Measurements from ENCODE around the gene TNFSF18. TPM values are rescaled to one million over a fixed set of nuclear protein-coding genes. Genes with fewer than 3 reads are reported as not detected.

TNFSF18 gene
- total RNA-seq, 2 donors from 2014 or later: not detected

GRCh38 chr1:173016419-173016818, 34.3 kb downstream of the TNFSF18 start:
- no peak overlapping the region for H3K27ac ChIP-seq
- H3K4me1 ChIP-seq: no peaks in the 10 kb centered on the region
- no peaks in the 10 kb centered on the region for H3K36me3 ChIP-seq
- no peak for DNase-seq (ENCODE audit: low spot score)
- no peak overlapping the region for H3K4me3 ChIP-seq
- no peaks in the 10 kb centered on the region for H3K9me3 ChIP-seq
- H3K27me3 ChIP-seq: no peaks in the 10 kb centered on the region
- no peak for TF ChIP-seq CTCF (IDR thresholded peaks at IDR 0.05)

GRCh38 chr1:173015629-173016028, 35.1 kb downstream of the TNFSF18 start:
- H3K4me1 ChIP-seq: no peaks in the 10 kb centered on the region
- no peaks in the 10 kb centered on the region for H3K27me3 ChIP-seq
- no peak for DNase-seq (ENCODE audit: low spot score)
- no peaks in the 10 kb centered on the region for H3K36me3 ChIP-seq
- no peaks in the 10 kb centered on the region for H3K9me3 ChIP-seq
- TF ChIP-seq CTCF (IDR thresholded peaks at IDR 0.05): no peak
- no peak overlapping the region for H3K27ac ChIP-seq
- H3K4me3 ChIP-seq: no peak overlapping the region

GRCh38 chr1:173014160-173014559, 36.6 kb downstream of the TNFSF18 start:
- TF ChIP-seq CTCF (IDR thresholded peaks at IDR 0.05): no peak
- Histone ChIP-seq H3K27ac (no peak overlapping the region), H3K4me1 (no peaks in the 10 kb centered on the region), H3K4me3 (no peak overlapping the region), H3K36me3 (no peaks in the 10 kb centered on the region), H3K9me3 (no peaks in the 10 kb centered on the region), H3K27me3 (no peaks in the 10 kb centered on the region)
- DNase-seq (ENCODE audit: low spot score): no peak

GRCh38 chr1:173012126-173012525, 38.6 kb downstream of the TNFSF18 start:
- no peak for TF ChIP-seq CTCF (IDR thresholded peaks at IDR 0.05)
- Histone ChIP-seq H3K36me3 (no peaks in the 10 kb centered on the region), H3K4me3 (no peak overlapping the region), H3K4me1 (no peaks in the 10 kb centered on the region), H3K27ac (no peak overlapping the region), H3K27me3 (no peaks in the 10 kb centered on the region), H3K9me3 (no peaks in the 10 kb centered on the region)
- no peak for DNase-seq (ENCODE audit: low spot score)

GRCh38 chr1:173009597-173009996, 41.1 kb downstream of the TNFSF18 start:
- Histone ChIP-seq H3K4me3 (no peak overlapping the region), H3K27ac (no peak overlapping the region), H3K9me3 (no peaks in the 10 kb centered on the region), H3K36me3 (no peaks in the 10 kb centered on the region), H3K27me3 (no peaks in the 10 kb centered on the region), H3K4me1 (no peaks in the 10 kb centered on the region)
- DNase-seq (ENCODE audit: low spot score): no peak
- no peak for TF ChIP-seq CTCF (IDR thresholded peaks at IDR 0.05)

GRCh38 chr1:173005196-173005864, 45.4 kb downstream of the TNFSF18 start:
- no peak overlapping the region for H3K27ac ChIP-seq
- peaks cover 0 to 6% of the 10 kb centered on the region in 2 donors for H3K9me3 ChIP-seq
- no peak for TF ChIP-seq CTCF (IDR thresholded peaks at IDR 0.05)
- no peaks in the 10 kb centered on the region for H3K27me3 ChIP-seq
- H3K4me3 ChIP-seq: no peak overlapping the region
- no peaks in the 10 kb centered on the region for H3K4me1 ChIP-seq
- no peaks in the 10 kb centered on the region for H3K36me3 ChIP-seq
- DNase-seq (ENCODE audit: low spot score): no peak
